ENCODE data around the gene PDE10A. TPM values are rescaled to one million over a fixed set of nuclear protein-coding genes. Genes with fewer than 3 reads are reported as not detected.

The PDE10A gene
- total and polyA plus RNA-seq, 2 of the 4 experiments (the other 2 are of a cell fraction): 3.4 to 12.4 TPM

- dilution Hi-C loops (cut with HindIII; ENCODE audit: low sequenced_read_pairs, unreplicated experiment) (no loop called here), in situ Hi-C loops (cut with MboI; ENCODE audit: low sequenced_read_pairs) (no loop called here), intact Hi-C loops (cut with micrococcal nuclease) (no loop called here)
- Histone ChIP-seq H4K5ac (ENCODE audit: low read depth, low read length) (no peak overlapping the region), H3K18ac (ENCODE audit: low read depth, low read length) (no peak overlapping the region), H4K20me1 (ENCODE audit: insufficient read depth, low read length) (no peaks in the 10 kb centered on the region; the same call in 1 of the 2 replicates), H3K9me3 (ENCODE audit: control insufficient read depth, insufficient read depth, low read length) (no peaks in the 10 kb centered on the region), H3K4me2 (ENCODE audit: low read depth, low read length) (peak overlapping the region; percentile 13; the same call in 1 of the 2 replicates), H3K9me1 (ENCODE audit: insufficient read depth, low read length) (peaks cover 16% of the 10 kb centered on the region), H2BK20ac (ENCODE audit: low read depth, low read length) (peak overlapping the region; percentile 59; the same call in 1 of the 2 replicates), H3K79me1 (ENCODE audit: low read depth in 1 of 2, low read length in 2 of 2) (no peaks in the 10 kb centered on the region), H2AFZ (replicated peaks; ENCODE audit: low read length, poor library complexity) (peak overlapping the region; percentile 64), H3K4ac (ENCODE audit: low read depth, low read length) (peak overlapping the region; percentile 71; the same call in 1 of the 2 replicates), H2AK9ac (replicated peaks; ENCODE audit: low read depth, low read length, poor library complexity) (peak overlapping the region; percentile 57), H3K23ac (ENCODE audit: low read depth, low read length) (peak overlapping the region; percentile 35; the same call in 1 of the 2 replicates), H3K27ac (ENCODE audit: insufficient read depth, low read length) (no peak overlapping the region), H3K27me3 (ENCODE audit: control insufficient read depth, insufficient read depth, low read length) (no peaks in the 10 kb centered on the region), H2BK120ac (ENCODE audit: low read depth, low read length) (peak overlapping the region; percentile 74), H3K14ac (replicated peaks; ENCODE audit: low read depth, low read length) (peak overlapping the region; percentile 20), H2BK5ac (ENCODE audit: low read depth, low read length, poor library complexity, severe bottlenecking) (no peak overlapping the region), H3K56ac (ENCODE audit: extremely low read depth, insufficient read depth, low read length) (no peak overlapping the region), H4K8ac (ENCODE audit: low read depth in 2 of 2, low read length in 2 of 2) (peak overlapping the region in 1 of 2 experiments; percentile 36; a peak in 2 of 4 replicates), H2AK5ac (ENCODE audit: low read depth, low read length) (no peak overlapping the region), H4K91ac (ENCODE audit: insufficient read depth, low read depth, low read length) (no peak overlapping the region), H2BK15ac (ENCODE audit: low read depth, low read length) (peak overlapping the region; percentile 7; the same call in 1 of the 3 replicates), H3K9ac (ENCODE audit: low read depth, low read length) (no peak overlapping the region), H3K36me3 (ENCODE audit: control insufficient read depth, insufficient read depth, low read length) (no peaks in the 10 kb centered on the region), H3K4me3 (ENCODE audit: insufficient read depth, low read depth, low read length) (no peak overlapping the region), H3K4me1 (ENCODE audit: control insufficient read depth, insufficient read depth, low read length) (peaks cover 10% of the 10 kb centered on the region)
- ATAC-seq (ENCODE audit: low read depth) (peak; percentile 72), DNase-seq (peak; percentile 84)
- CTCF ChIA-PET: no interaction called here
- WGBS, 2 experiments (ENCODE audit: extremely low coverage in 2 of 2, insufficient read length in 1 of 2): 0% methylated on average over 2 of the region's 9 CpGs; no CpG with 5 or more reads in 1 of the 2 experiments
- no TSS peak for BruUV-seq (replicated peaks)
- POLR2A ChIA-PET (ENCODE audit: unreplicated experiment): no interaction called here
- TF ChIP-seq MAZ (IDR thresholded peaks at IDR 0.05; ENCODE audit: borderline replicate concordance, low read depth, low read length) (no peak), RCOR1 (IDR thresholded peaks at IDR 0.05; ENCODE audit: insufficient replicate concordance, low read length) (no peak), SMC3 (IDR thresholded peaks at IDR 0.05; ENCODE audit: low read depth, low read length) (no peak), BHLHE40 (IDR thresholded peaks at IDR 0.05; ENCODE audit: low read depth, low read length) (no peak), FOS (IDR thresholded peaks at IDR 0.05; ENCODE audit: low read depth, low read length) (no peak), CTCF (conservative IDR thresholded peaks at IDR 0.05; ENCODE audit: low read depth, low read length) (no peak), RFX5 (IDR thresholded peaks at IDR 0.05; ENCODE audit: low read depth, low read length) (no peak), MXI1 (IDR thresholded peaks at IDR 0.05; ENCODE audit: borderline replicate concordance, low read depth, low read length) (no peak), CEBPB (IDR thresholded peaks at IDR 0.05; ENCODE audit: low read depth, low read length) (no peak), NFE2L2 (IDR thresholded peaks at IDR 0.05; ENCODE audit: low read depth, low read length) (no peak)
- TF ChIP-seq, protein P1, sequence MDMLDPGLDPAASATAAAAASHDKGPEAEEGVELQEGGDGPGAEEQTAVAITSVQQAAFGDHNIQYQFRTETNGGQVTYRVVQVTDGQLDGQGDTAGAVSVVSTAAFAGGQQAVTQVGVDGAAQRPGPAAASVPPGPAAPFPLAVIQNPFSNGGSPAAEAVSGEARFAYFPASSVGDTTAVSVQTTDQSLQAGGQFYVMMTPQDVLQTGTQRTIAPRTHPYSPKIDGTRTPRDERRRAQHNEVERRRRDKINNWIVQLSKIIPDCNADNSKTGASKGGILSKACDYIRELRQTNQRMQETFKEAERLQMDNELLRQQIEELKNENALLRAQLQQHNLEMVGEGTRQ (IDR thresholded peaks at IDR 0.05; ENCODE audit: low read depth, low read length): no peak
These were observed 41.2 kb upstream of the PDE10A start for GRCh38 chr6:165704045-165704748.
